Endothelial cell of umbilical vein (primary cell): ENCODE results near the gene SNED1.

Experiments
- GATA2 ChIP-seq: IDR thresholded peaks from 2 replicates; pipeline ENCODE4 v1.7.0; 2011; ENCODE audit warnings: low read depth, mild to moderate bottlenecking, moderate library complexity, mixed read lengths, low read length; ENCODE audit not compliant: insufficient read length, insufficient read depth
- TF ChIP-seq, protein P1 (sequence below), 2 donors: IDR thresholded peaks; 1 replicate in 1 of 2; 2 replicates in 1 of 2; pipeline ENCODE4 v1.5.1; 2011; ENCODE audit warnings: low read length in 2 of 2, mild to moderate bottlenecking in 2 of 2, moderate library complexity in 2 of 2, control low read depth in 1 of 2, inconsistent platforms in 1 of 2, low read depth in 1 of 2; ENCODE audit not compliant: insufficient read depth in 1 of 2; ENCODE audit errors: extremely low read depth in 1 of 2

DNA sequence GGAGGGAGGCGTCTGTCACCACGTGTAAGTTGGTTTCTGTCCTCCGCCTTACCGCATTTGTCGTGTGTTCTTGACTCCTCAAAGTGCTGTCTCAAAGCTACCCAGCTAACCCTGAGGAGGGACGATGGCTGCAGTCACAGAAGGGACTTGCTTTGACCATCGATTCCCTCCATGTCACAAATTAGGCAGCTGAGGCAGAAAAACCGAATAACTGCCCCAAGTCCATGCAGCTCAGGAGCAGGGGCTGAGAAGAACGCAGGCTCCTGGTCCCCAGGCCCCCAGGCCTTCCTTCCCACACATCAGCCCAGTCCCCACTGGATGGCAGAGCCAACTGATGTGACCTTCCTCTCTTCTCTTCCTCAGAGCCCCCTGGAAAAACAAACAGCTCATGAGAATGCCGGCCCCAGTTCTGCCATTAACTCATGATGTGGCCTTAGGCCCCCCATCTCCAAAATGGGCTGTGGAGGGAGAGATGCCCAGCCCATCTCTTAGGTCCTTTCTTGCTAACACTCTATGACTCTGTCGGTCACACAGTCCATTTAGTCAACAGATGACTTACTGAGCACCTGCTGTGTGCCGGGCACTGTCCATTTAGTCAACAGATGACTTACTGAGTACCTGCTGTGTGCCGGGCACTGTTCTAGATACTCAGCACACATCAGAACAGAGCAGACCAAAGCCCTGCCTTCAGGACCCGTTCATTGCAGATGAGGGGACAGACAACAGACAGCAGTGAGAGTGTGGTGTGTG is 84.1 kb downstream of the SNED1 start:
- no peak for TF ChIP-seq GATA2
- TF ChIP-seq, protein P1, sequence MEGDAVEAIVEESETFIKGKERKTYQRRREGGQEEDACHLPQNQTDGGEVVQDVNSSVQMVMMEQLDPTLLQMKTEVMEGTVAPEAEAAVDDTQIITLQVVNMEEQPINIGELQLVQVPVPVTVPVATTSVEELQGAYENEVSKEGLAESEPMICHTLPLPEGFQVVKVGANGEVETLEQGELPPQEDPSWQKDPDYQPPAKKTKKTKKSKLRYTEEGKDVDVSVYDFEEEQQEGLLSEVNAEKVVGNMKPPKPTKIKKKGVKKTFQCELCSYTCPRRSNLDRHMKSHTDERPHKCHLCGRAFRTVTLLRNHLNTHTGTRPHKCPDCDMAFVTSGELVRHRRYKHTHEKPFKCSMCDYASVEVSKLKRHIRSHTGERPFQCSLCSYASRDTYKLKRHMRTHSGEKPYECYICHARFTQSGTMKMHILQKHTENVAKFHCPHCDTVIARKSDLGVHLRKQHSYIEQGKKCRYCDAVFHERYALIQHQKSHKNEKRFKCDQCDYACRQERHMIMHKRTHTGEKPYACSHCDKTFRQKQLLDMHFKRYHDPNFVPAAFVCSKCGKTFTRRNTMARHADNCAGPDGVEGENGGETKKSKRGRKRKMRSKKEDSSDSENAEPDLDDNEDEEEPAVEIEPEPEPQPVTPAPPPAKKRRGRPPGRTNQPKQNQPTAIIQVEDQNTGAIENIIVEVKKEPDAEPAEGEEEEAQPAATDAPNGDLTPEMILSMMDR (IDR thresholded peaks at IDR 0.05; ENCODE audit: extremely low read depth in 1 of 2, insufficient read depth in 1 of 2, low read depth in 1 of 2, low read length in 2 of 2), result no peak
